ENCODE data around the gene TMOD3.

Gene TMOD3

GRCh38 chr15:51842852-51843737, 13.6 kb downstream of the TMOD3 start:
- no peaks in the 10 kb centered on the region for H3K27me3 Mint-ChIP-seq
- no peak overlapping the region for H3K4me3 Mint-ChIP-seq
- no peaks in the 10 kb centered on the region for H3K9me3 Mint-ChIP-seq
- peaks cover 88% of the 10 kb centered on the region for H3K4me1 Mint-ChIP-seq (ENCODE audit: low read depth)
- H3K27ac Mint-ChIP-seq: peak overlapping the region; percentile 1
- peaks cover 1% of the 10 kb centered on the region for H3K36me3 Mint-ChIP-seq (ENCODE audit: low read depth)

- Mint-ChIP-seq H3K36me3 (ENCODE audit: low read depth) (peaks cover 4% of the 10 kb centered on the region), H3K4me1 (ENCODE audit: low read depth) (peaks cover 86% of the 10 kb centered on the region), H3K9me3 (no peaks in the 10 kb centered on the region), H3K27me3 (no peaks in the 10 kb centered on the region), H3K4me3 (no peak overlapping the region), H3K27ac (peak overlapping the region; percentile 5)
Measured at GRCh38 chr15:51844747-51845426, 15.4 kb downstream of the TMOD3 start.

DNA sequence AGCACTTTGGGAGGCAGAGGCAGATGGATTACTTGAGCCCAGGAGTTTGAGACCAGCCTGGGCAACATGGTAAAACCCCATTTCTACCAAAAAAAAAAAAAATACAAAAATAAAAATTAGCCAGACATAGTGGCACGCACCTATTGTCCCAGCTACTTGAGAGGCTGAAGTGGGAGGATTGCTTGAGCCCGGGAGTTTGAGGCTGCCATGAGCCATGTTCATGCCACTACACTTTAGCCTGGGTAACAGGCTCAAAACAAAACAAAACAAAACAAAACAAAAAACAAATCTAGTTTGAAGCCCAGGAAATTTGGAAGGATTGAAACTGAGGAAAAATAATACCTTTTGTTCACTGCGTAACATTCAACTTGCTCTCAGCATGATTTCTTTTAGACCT, 16.6 kb downstream of the TMOD3 start:
- Mint-ChIP-seq H3K36me3 (ENCODE audit: low read depth) (peaks cover 4% of the 10 kb centered on the region), H3K4me3 (peak overlapping the region; percentile 28), H3K9me3 (no peaks in the 10 kb centered on the region), H3K4me1 (ENCODE audit: low read depth) (peaks cover 85% of the 10 kb centered on the region), H3K27me3 (no peaks in the 10 kb centered on the region), H3K27ac (peak overlapping the region; percentile 69)

- H3K36me3 Mint-ChIP-seq (ENCODE audit: low read depth): peaks cover 4% of the 10 kb centered on the region
- peak overlapping the region; percentile 28 for H3K4me3 Mint-ChIP-seq
- peaks cover 80% of the 10 kb centered on the region for H3K4me1 Mint-ChIP-seq (ENCODE audit: low read depth)
- H3K27ac Mint-ChIP-seq: peak overlapping the region; percentile 69
- H3K9me3 Mint-ChIP-seq: no peaks in the 10 kb centered on the region
- H3K27me3 Mint-ChIP-seq: no peaks in the 10 kb centered on the region
Measured at GRCh38 chr15:51846463-51847230, 17.2 kb downstream of the TMOD3 start.

GRCh38 chr15:51848811-51849210, 19.4 kb downstream of the TMOD3 start:
- Mint-ChIP-seq H3K27ac (no peak overlapping the region), H3K27me3 (no peaks in the 10 kb centered on the region), H3K4me3 (no peak overlapping the region), H3K9me3 (no peaks in the 10 kb centered on the region), H3K36me3 (ENCODE audit: low read depth) (peaks cover 14% of the 10 kb centered on the region), H3K4me1 (ENCODE audit: low read depth) (peaks cover 76% of the 10 kb centered on the region)

GRCh38 chr15:51849860-51850259, 20.4 kb downstream of the TMOD3 start:
- H3K27me3 Mint-ChIP-seq: no peaks in the 10 kb centered on the region
- H3K4me1 Mint-ChIP-seq (ENCODE audit: low read depth): peaks cover 68% of the 10 kb centered on the region
- H3K4me3 Mint-ChIP-seq: no peak overlapping the region
- H3K9me3 Mint-ChIP-seq: no peaks in the 10 kb centered on the region
- no peak overlapping the region for H3K27ac Mint-ChIP-seq
- H3K36me3 Mint-ChIP-seq (ENCODE audit: low read depth): peaks cover 14% of the 10 kb centered on the region

DNA sequence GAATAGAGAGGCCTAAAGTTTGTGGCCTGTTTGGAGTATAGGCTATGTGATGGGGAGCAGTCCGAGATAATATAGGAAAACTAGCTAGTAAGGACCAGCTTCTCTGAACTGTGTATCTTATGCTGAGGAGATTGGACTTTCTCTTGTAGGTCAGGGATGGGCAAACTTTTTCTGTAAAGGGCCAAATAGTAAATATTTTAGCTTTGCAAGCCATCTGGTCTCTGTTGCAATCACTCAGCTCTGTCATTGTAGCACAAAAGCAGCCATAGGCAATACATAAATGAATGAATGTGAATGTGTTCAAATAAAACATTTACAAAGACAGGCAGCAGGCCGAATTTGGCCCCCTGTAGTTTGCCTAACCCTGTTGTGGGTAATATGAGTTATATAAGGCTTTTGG, 24.5 kb downstream of the TMOD3 start:
- Mint-ChIP-seq H3K4me1 (ENCODE audit: low read depth) (peaks cover 54% of the 10 kb centered on the region), H3K27ac (no peak overlapping the region), H3K4me3 (no peak overlapping the region), H3K27me3 (no peaks in the 10 kb centered on the region), H3K36me3 (ENCODE audit: low read depth) (peaks cover 10% of the 10 kb centered on the region), H3K9me3 (no peaks in the 10 kb centered on the region)

GRCh38 chr15:51855612-51856011, 26.2 kb downstream of the TMOD3 start:
- H3K9me3 Mint-ChIP-seq: no peaks in the 10 kb centered on the region
- peaks cover 22% of the 10 kb centered on the region for H3K36me3 Mint-ChIP-seq (ENCODE audit: low read depth)
- H3K27ac Mint-ChIP-seq: no peak overlapping the region
- H3K4me1 Mint-ChIP-seq (ENCODE audit: low read depth): peaks cover 54% of the 10 kb centered on the region
- no peaks in the 10 kb centered on the region for H3K27me3 Mint-ChIP-seq
- no peak overlapping the region for H3K4me3 Mint-ChIP-seq

- Mint-ChIP-seq H3K9me3 (no peaks in the 10 kb centered on the region), H3K4me1 (ENCODE audit: low read depth) (peaks cover 59% of the 10 kb centered on the region), H3K36me3 (ENCODE audit: low read depth) (peaks cover 21% of the 10 kb centered on the region), H3K27me3 (no peaks in the 10 kb centered on the region), H3K4me3 (no peak overlapping the region), H3K27ac (no peak overlapping the region)
Measured at GRCh38 chr15:51856714-51857380, 27.4 kb downstream of the TMOD3 start.

- peaks cover 43% of the 10 kb centered on the region for H3K36me3 Mint-ChIP-seq (ENCODE audit: low read depth)
- H3K4me1 Mint-ChIP-seq (ENCODE audit: low read depth): peaks cover 72% of the 10 kb centered on the region
- H3K9me3 Mint-ChIP-seq: no peaks in the 10 kb centered on the region
- peak overlapping the region; percentile 56 for H3K4me3 Mint-ChIP-seq
- peak overlapping the region; percentile 82 for H3K27ac Mint-ChIP-seq
- H3K27me3 Mint-ChIP-seq: no peaks in the 10 kb centered on the region
Measured at GRCh38 chr15:51861557-51862359, 32.3 kb downstream of the TMOD3 start.

DNA sequence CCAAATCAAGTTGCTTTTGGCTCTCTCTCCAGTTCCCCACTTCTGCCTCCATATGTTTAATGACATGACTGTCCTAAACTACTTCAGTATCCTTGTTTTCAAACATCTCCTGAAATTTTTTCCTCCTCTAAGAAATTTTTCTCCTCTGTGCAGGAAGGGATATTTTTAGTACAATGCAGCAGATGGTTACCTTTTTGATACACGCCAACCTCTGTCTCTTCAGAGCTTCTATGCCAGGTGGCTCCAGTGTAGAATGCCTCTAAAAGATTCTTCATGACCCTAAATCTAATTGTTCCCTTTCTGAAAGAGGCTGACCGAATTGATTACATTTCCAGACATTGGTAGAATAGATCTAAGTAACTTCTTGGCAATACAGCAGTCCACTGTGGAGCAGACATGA, 33.7 kb downstream of the TMOD3 start:
- no peaks in the 10 kb centered on the region for H3K9me3 Mint-ChIP-seq
- H3K27me3 Mint-ChIP-seq: no peaks in the 10 kb centered on the region
- peak overlapping the region; percentile 1 for H3K4me3 Mint-ChIP-seq
- peaks cover 47% of the 10 kb centered on the region for H3K36me3 Mint-ChIP-seq (ENCODE audit: low read depth)
- peak overlapping the region; percentile 82 for H3K27ac Mint-ChIP-seq
- H3K4me1 Mint-ChIP-seq (ENCODE audit: low read depth): peaks cover 71% of the 10 kb centered on the region

DNA sequence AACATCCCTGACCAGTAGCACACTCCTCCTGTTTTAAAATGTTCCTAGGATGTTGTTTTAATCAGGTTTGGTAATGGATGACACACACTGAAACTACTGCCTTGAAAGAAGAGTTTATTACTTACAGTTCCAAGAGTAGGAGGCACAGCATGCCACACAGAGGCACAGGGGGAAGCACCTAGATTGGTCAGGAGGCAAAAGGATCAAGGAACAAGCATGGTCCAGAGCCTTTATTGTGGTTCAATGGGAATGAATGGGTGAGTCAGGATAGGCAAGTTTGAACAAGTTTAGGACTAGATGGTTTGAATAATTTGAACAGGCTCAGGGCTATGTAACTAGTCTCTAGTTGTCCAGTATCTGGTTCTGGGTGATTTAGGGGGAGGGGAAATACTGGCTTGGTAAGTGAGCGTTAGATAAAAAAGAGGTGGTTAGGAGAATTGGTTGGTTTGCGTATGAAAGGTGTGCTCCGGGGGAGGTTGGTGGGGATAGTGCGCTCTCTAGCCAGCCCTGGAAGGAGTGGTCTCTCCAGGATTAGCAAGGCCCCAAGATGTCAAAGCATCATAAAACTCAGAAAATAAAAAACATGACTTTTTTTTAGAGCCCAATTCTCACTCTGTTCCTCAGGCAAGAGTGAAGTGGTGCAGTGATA, 35.1 kb downstream of the TMOD3 start:
- no peaks in the 10 kb centered on the region for H3K27me3 Mint-ChIP-seq
- H3K4me3 Mint-ChIP-seq: peak overlapping the region; percentile 3
- H3K36me3 Mint-ChIP-seq (ENCODE audit: low read depth): peaks cover 54% of the 10 kb centered on the region
- H3K27ac Mint-ChIP-seq: peak overlapping the region; percentile 65
- H3K4me1 Mint-ChIP-seq (ENCODE audit: low read depth): peaks cover 62% of the 10 kb centered on the region
- H3K9me3 Mint-ChIP-seq: no peaks in the 10 kb centered on the region

- no peaks in the 10 kb centered on the region for H3K9me3 Mint-ChIP-seq
- peaks cover 54% of the 10 kb centered on the region for H3K4me1 Mint-ChIP-seq (ENCODE audit: low read depth)
- peaks cover 53% of the 10 kb centered on the region for H3K36me3 Mint-ChIP-seq (ENCODE audit: low read depth)
- no peak overlapping the region for H3K4me3 Mint-ChIP-seq
- peak overlapping the region; percentile 65 for H3K27ac Mint-ChIP-seq
- H3K27me3 Mint-ChIP-seq: no peaks in the 10 kb centered on the region
Measured at GRCh38 chr15:51865317-51865716, 35.9 kb downstream of the TMOD3 start.

Data from stimulated activated naive CD8-positive, alpha-beta T cell treated with anti-CD3 and anti-CD28 coated beads, Interleukin-15, Interleukin-2, amounts not matched to agents 100 ng/mL and 50 ng/mL, for 24 hours (primary cell).